K562 (cell line): ENCODE results near the gene CRLF1. TPM values are rescaled to one million over a fixed set of nuclear protein-coding genes. Genes with fewer than 3 reads are reported as not detected.
A peak's percentile ranks its signal among the peaks of the same experiment; 100 is the strongest.

Source experiments
- ATF1 ChIP-seq, 2 experiments: fragments of 450-650 bp in 1 of 2; IDR thresholded peaks; 2 replicates each; pipeline ENCODE4 v1.6.1; 2016; ENCODE audit warnings: missing compliant biosample characterization in 1 of 2, missing genetic modification characterization in 1 of 2
- BCOR ChIP-seq: fragments of 450-650 bp; IDR thresholded peaks from 2 replicates; pipeline ENCODE4 v1.6.1; 2016
- FOXM1 ChIP-seq, 2 experiments: fragments of 450-650 bp in 1 of 2; sonication (generic) in 1 of 2; formaldehyde crosslinking in 1 of 2; IDR thresholded peaks; 2 replicates each; pipeline versions ENCODE4 v1.6.1 to v1.9.0; 2017 to 2022; ENCODE audit warnings: low read depth in 2 of 2, mild to moderate bottlenecking in 2 of 2, missing genetic modification reagents in 1 of 2, moderate library complexity in 1 of 2
- GABPA ChIP-seq: fragments of 200-800 bp; sonication (Bioruptor generic); conservative IDR thresholded peaks from 2 replicates; pipeline ENCODE4 v1.6.1; 2016; ENCODE audit warnings: low read depth, missing genetic modification characterization, missing compliant biosample characterization
- HLTF ChIP-seq: fragments of 450-650 bp; IDR thresholded peaks from 2 replicates; pipeline ENCODE4 v1.6.1; 2016
- MAZ ChIP-seq, 2 experiments: fragments of 450-650 bp in 1 of 2; sonication (generic) in 1 of 2; formaldehyde crosslinking; IDR thresholded peaks in 1 of 2; conservative IDR thresholded peaks in 1 of 2; 2 replicates each; pipeline versions ENCODE4 v1.4.0 to v1.5.0; 2020; ENCODE audit warnings: mild to moderate bottlenecking in 1 of 2, missing genetic modification reagents in 1 of 2
- MBD1 ChIP-seq: fragments of 250-450 bp; sonication (Bioruptor Pico); IDR thresholded peaks from 2 replicates; pipeline ENCODE4 v1.8.0; 2022; ENCODE audit warnings: inconsistent platforms
- MCM5 ChIP-seq: fragments of 450-650 bp; IDR thresholded peaks from 2 replicates; pipeline ENCODE4 v1.6.1; 2016; ENCODE audit warnings: low read depth
- NFIX ChIP-seq: fragments of 250-450 bp; sonication (Bioruptor Pico); IDR thresholded peaks from 2 replicates; pipeline ENCODE4 v1.4.0; 2020; ENCODE audit warnings: low read depth, mild to moderate bottlenecking, moderate library complexity
- RB1 ChIP-seq: fragments of 450-650 bp; IDR thresholded peaks from 2 replicates; pipeline ENCODE4 v1.6.1; 2017; ENCODE audit warnings: low read depth, mild to moderate bottlenecking
- SFPQ ChIP-seq: fragments of 200-400 bp; formaldehyde crosslinking; IDR thresholded peaks from 2 replicates; pipeline ENCODE4 v1.6.1; 2017; ENCODE audit warnings: mild to moderate bottlenecking, low read depth, low read length, moderate library complexity
- SMAD4 ChIP-seq: fragments of 250-450 bp; sonication (Bioruptor Pico); conservative IDR thresholded peaks from 2 replicates; pipeline ENCODE4 v1.8.0; 2021; ENCODE audit warnings: inconsistent platforms, mild to moderate bottlenecking, moderate library complexity
- SPI1 ChIP-seq: IDR thresholded peaks from 2 replicates; pipeline ENCODE4 v1.6.1; 2011; ENCODE audit warnings: low read depth, low read length, control low read depth, borderline replicate concordance
- STAT5A ChIP-seq: IDR thresholded peaks from 2 replicates; pipeline ENCODE4 v1.6.1; 2012; ENCODE audit warnings: low read length, inconsistent platforms, borderline replicate concordance
- STAT5B ChIP-seq: fragments of 250-450 bp; sonication (Bioruptor Pico); IDR thresholded peaks from 2 replicates; pipeline ENCODE4 v1.8.0; 2021; ENCODE audit warnings: mild to moderate bottlenecking, inconsistent platforms
- TEAD1 ChIP-seq, 2 experiments: fragments of 450-650 bp in 1 of 2; sonication (generic) in 1 of 2; formaldehyde crosslinking; IDR thresholded peaks; 2 replicates each; pipeline versions ENCODE4 v1.4.0 to v1.8.0; 2020 to 2022; ENCODE audit warnings: mild to moderate bottlenecking in 2 of 2, missing genetic modification reagents in 1 of 2
- ZFP1 ChIP-seq: fragments of 450-650 bp; formaldehyde crosslinking; IDR thresholded peaks from 2 replicates; pipeline ENCODE4 v1.4.0; 2020; ENCODE audit warnings: mild to moderate bottlenecking, mixed read lengths
- ZFPM2 ChIP-seq: fragments of 250-450 bp; sonication (Bioruptor Pico); IDR thresholded peaks from 2 replicates; pipeline ENCODE4 v1.5.1; 2022; ENCODE audit warnings: mild to moderate bottlenecking
- ZFX ChIP-seq: sonication (generic); formaldehyde crosslinking; IDR thresholded peaks from 2 replicates; pipeline ENCODE4 v1.8.0; 2022; ENCODE audit warnings: mild to moderate bottlenecking, missing genetic modification reagents, moderate library complexity
- ZNF197 ChIP-seq: fragments of 200-800 bp; sonication (Bioruptor generic); IDR thresholded peaks from 2 replicates; pipeline ENCODE4 v1.6.1; 2016; ENCODE audit warnings: low read depth, missing genetic modification characterization, missing compliant biosample characterization
- ZNF445 ChIP-seq: fragments of 250-450 bp; sonication (Bioruptor Pico); IDR thresholded peaks from 2 replicates; pipeline ENCODE4 v1.4.0; 2020; ENCODE audit warnings: low read depth, mild to moderate bottlenecking, moderate library complexity
- ZNF780A ChIP-seq: fragments of 250-450 bp; sonication (Bioruptor Pico); IDR thresholded peaks from 2 replicates; pipeline ENCODE4 v1.5.0; 2021; ENCODE audit warnings: mild to moderate bottlenecking
- ZSCAN29 ChIP-seq: fragments of 450-650 bp; IDR thresholded peaks from 2 replicates; pipeline ENCODE4 v1.6.1; 2017
- polyA plus RNA-seq, 8 experiments: library from polyadenylated mRNA; depleted of rRNA in 4 of 8; stranded (reverse) in 5 of 8; unstranded in 3 of 8; fragments of >200 nt; fragmentation: Nextera tagmentation in 2 of 8; fragmentation: Illumina TruSeq in 1 of 8; extraction: Ambion mirVana in 2 of 8; extraction: Trizol in 1 of 8; gene quantifications; 2 replicates each; pipeline versions ENCODE4 v1.2.1 to v1.2.3, GENCODE V29; 2011 to 2014; ENCODE audit warnings: inconsistent platforms in 1 of 8, missing spikeins in 1 of 8
- total RNA-seq, 7 experiments: library from RNA; depleted of rRNA in 6 of 7; stranded (reverse); fragments of >200 nt in 6 of 7; fragmentation: Illumina TruSeq in 2 of 7; extraction: Trizol in 2 of 7; gene quantifications; 2 replicates each; pipeline versions ENCODE4 v1.2.1 to v1.2.3, GENCODE V29; 2011 to 2021; ENCODE audit warnings: low replicate concordance in 1 of 7
- TF ChIP-seq, protein P1 (sequence below): sonication (generic); formaldehyde crosslinking; IDR thresholded peaks from 2 replicates; pipeline ENCODE4 v1.8.0; 2022; ENCODE audit warnings: mild to moderate bottlenecking, missing genetic modification reagents
- TF ChIP-seq, protein P2 (sequence below): fragments of 250-450 bp; sonication (Bioruptor Pico); IDR thresholded peaks from 2 replicates; pipeline ENCODE4 v1.8.0; 2022; ENCODE audit warnings: moderate library complexity, mild to moderate bottlenecking, inconsistent platforms

The CRLF1 gene
- total and polyA plus RNA-seq, 9 of the 15 experiments (the other 6 are each of a cell fraction or from before 2014, with no cell fraction given) = 0.85 to 3.6 (median 1.7) TPM

GRCh38 chr19:18543814-18544475 lies 62.7 kb downstream of the CRLF1 start (continued):
- TF ChIP-seq FOXM1 (IDR thresholded peaks at IDR 0.05; ENCODE audit: low read depth) (peak; percentile 90), FOXM1 (CRISPR knock-in tag; IDR thresholded peaks at IDR 0.05; ENCODE audit: low read depth) (no peak), BCOR (peak; percentile 91), ZNF780A (CRISPR knock-in tag) (no peak), SFPQ (no peak), GABPA (0 out of 2 replicates have a peak, but pooled peaks have one; percentile 50), ZSCAN29 (0 out of 2 replicates have a peak, but pooled peaks have one; percentile 63), ZNF197 (peak; percentile 82), STAT5B (no peak), RB1 (peak; percentile 48; the same call in 1 of the 2 replicates), MAZ (CRISPR knock-in tag; conservative IDR thresholded peaks at IDR 0.05 in 1 of 2, IDR thresholded peaks at IDR 0.05 in 1 of 2) (peak; percentile 76 to 84), STAT5A (peak; percentile 96), TEAD1 (CRISPR knock-in tag; IDR thresholded peaks at IDR 0.05) (0 out of 4 replicates have a peak, but pooled peaks have one; percentile 46 to 62), ZFP1 (CRISPR knock-in tag) (no peak), ZFPM2 (CRISPR knock-in tag) (no peak), NFIX (CRISPR knock-in tag) (no peak), SPI1 (peak; percentile 83), ATF1 (CRISPR knock-in tag; IDR thresholded peaks at IDR 0.05) (no peak), ATF1 (tag; IDR thresholded peaks at IDR 0.05) (peak; percentile 87), HLTF (peak; percentile 76; the same call in 1 of the 2 replicates), SMAD4 (peak; percentile 94), ZNF445 (no peak), MBD1 (CRISPR knock-in tag) (no peak), MCM5 (no peak), ZFX (peak; percentile 76)
- TF ChIP-seq, protein P1, sequence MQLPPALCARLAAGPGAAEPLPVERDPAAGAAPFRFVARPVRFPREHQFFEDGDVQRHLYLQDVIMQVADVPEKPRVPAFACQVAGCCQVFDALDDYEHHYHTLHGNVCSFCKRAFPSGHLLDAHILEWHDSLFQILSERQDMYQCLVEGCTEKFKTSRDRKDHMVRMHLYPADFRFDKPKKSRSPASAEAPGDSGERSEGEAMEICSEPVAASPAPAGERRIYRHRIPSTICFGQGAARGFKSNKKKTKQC (CRISPR knock-in tag) = no peak; the same call in 1 of the 2 replicates
- TF ChIP-seq, protein P2, sequence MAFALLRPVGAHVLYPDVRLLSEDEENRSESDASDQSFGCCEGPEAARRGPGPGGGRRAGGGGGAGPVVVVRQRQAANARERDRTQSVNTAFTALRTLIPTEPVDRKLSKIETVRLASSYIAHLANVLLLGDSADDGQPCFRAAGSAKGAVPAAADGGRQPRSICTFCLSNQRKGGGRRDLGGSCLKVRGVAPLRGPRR (CRISPR knock-in tag) = no peak
